Posterior vena cava (tissue), 2 donors: ENCODE measurements around the gene MYOCOS. TPM values are rescaled to one million over a fixed set of nuclear protein-coding genes. Genes with fewer than 3 reads are reported as not detected.
"Not testable (repeated sequence)": the region's sequence is repeated elsewhere in the genome, so short reads cannot be mapped to it uniquely, and the experiment has no call there.

Experiments used
- DNase-seq: peaks from one replicate; pipeline ENCODE4 v3.0.0-alpha.2; 2020; ENCODE audit warnings: low spot score
- intact Hi-C, 2 donors: fragments of 100-400 bp; cut with DNase I; formaldehyde crosslinking; loops; one replicate each; pipeline versions ENCODE4 v1.14.1 to v1.14.2; 2022 to 2023
- long read RNA-seq, 2 donors: library from polyadenylated mRNA; unstranded; transcript quantifications; one replicate each; pipeline ENCODE4 v2.0.0, GENCODE V29; 2020 to 2021
- total RNA-seq, 2 donors: library from RNA; stranded (reverse); fragmentation: NEBNext Ultra II Directional; extraction: Animal tissue kit (Norgen Biotek cat#: 25700); gene quantifications; one replicate each; pipeline ENCODE4 v1.2.1, GENCODE V29; 2021
- donor health status: DM: yes; HTN: yes; CAD: no.
- donor health status: DM: yes; HTN: yes; CAD: no.

The MYOCOS gene
- total RNA-seq = not detected
- long read RNA-seq, donor 1 = 0 reads
- long read RNA-seq, donor 2 = 0 reads

DNA sequence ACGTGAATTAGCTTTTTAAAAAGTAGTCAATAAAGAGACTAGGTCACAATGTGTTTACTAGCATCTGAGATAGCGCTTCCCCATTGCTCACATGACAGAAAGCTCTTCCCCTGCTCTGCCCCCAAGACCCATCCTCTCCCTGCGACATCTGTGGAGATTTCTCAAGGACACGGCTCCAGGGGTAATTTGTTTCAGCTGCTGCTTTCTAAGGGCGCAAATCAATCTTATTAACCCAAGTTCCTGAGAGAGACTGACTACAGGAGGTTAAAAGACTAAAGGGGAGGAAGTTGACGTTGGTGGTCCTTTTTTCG is at the start of gene MYOCOS:
MYOCOS (plus strand) TSS at position 92 of the 311 bp plus-strand sequence. CDS start 1,641 bp downstream, outside the sequence.
- no peak for DNase-seq
- intact Hi-C loops = no loop called here

DNA sequence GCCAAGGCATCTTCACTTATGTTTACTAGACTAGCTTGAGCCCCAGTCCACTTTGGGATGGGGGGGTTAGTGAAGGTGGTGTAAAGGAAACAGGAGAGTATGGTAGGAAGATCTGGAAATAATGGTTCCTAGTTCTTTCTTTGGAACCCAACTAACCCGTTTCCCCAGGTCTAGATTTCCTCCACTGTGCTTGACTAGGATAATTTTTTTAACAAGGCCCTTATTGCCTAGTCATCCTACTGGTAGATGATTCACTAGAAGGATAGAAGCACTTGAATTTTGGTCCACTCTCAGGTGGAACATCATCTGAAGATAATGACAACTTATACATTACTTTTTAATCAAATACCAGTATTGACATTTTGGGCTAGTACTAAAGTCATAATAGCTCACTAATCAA is 45.9 kb upstream of the MYOCOS start:
- no peak for DNase-seq
- intact Hi-C loops = no loop called here

DNA sequence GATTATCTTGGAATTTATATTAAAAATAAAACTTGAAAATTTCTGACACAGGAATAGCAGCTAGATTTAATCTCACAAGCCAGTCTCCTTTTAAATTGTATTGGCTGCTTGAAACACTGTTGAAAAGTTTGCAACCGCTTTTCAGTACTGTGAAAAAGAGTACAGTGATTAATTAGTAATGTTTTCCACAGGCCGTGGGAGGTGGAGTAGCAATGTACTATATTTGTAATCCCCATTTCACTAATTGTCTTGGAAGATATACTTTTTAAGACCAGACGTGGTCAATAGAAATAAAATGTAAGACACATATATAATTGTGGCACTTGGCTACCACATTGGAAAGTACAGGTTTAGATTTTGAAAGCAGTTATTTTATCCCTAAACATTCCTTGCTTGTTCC is 40.8 kb upstream of the MYOCOS start:
- intact Hi-C loops = no loop called here
- no peak for DNase-seq

DNA sequence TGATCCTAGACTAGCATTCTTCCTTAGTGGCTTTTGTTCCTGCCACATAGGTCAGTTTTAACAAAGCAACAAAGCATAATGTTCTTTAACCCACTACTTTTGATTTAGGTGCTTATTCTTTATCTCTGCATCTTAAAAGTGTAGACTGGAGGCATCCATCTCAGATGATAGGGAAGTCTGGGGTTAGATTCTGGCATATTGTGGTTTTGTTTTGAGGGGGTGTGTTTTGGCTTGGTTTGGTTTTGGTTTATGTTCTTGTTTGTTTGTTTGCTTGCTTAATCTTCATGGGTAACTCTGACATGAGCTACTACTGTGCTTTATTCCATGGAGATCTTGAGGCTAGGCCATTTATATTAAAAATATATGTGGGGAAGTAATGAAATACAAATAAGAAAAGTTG is 40.3 kb upstream of the MYOCOS start:
- intact Hi-C loops = no loop called here

GRCh38 chr1:171582589-171582988 is 39.5 kb upstream of the MYOCOS start:
- intact Hi-C loops = no loop called here
- no peak for DNase-seq

More for the DNA sequence above, 40.3 kb upstream of the MYOCOS start:
- no peak for DNase-seq

GRCh38 chr1:171583591-171584201 is 38.3 kb upstream of the MYOCOS start:
- intact Hi-C loops = no loop called here
- DNase-seq = no peak

GRCh38 chr1:171585715-171586114 is 36.3 kb upstream of the MYOCOS start:
- DNase-seq = no peak
- intact Hi-C loops = no loop called here

DNA sequence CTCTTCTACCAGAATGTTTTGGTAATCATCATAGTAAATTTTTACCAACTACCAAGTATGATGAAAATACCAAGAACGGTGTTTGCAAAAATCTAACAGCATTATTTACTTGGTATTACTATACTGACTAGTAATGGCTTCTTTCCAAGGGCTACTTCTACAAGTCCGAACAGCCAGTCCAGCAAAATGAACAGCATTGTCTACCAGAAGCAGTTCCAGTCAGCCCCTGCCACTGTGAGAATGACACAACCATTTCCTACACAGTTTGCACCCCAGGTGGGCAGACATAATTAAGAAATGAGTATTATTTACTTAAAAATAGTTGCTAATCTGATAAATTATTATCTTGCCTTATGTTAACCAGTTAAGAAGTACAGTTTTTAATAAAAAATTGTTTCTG is 33.8 kb upstream of the MYOCOS start:
- intact Hi-C loops = no loop called here
- no peak for DNase-seq

DNA sequence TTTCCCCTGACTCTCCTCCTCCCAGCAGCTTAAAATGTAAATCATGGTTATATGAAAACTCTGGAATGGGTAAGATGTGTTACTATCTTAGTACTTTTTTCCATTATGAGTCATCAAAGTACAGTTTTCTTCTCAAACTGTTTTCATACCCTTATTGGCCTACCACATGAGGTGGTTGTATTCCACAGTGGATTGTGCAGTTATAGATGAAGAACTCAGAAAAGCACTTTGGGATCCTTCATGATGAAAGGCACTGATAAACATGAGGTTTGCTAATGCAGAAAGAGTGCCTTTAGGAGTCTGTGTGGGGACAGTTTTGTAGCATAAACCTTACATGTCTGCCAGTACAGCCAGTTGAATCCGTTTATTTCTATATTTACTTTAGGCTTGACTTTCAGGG is 32.0 kb upstream of the MYOCOS start:
- intact Hi-C loops = no loop called here
- DNase-seq = no peak

DNA sequence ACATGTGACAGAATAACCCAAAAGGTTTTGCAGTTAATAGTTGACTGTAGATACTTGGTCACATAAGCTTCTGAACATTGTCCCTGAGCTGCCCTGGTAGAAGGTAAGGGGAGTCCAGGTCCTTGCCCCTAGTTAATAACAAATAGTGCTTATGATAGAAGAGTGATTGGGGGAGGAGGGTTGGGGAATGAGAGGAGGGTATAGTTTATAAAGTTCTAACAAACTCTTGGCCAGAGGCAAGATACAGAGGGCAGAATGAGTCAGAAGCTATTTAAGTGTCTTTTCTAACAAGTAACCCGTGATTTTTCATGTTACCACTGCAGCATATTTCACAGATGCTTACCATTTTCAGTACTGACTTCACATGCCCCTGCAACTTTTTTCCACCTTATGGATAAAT is 26.7 kb upstream of the MYOCOS start:
- intact Hi-C loops = no loop called here
- no peak for DNase-seq

DNA sequence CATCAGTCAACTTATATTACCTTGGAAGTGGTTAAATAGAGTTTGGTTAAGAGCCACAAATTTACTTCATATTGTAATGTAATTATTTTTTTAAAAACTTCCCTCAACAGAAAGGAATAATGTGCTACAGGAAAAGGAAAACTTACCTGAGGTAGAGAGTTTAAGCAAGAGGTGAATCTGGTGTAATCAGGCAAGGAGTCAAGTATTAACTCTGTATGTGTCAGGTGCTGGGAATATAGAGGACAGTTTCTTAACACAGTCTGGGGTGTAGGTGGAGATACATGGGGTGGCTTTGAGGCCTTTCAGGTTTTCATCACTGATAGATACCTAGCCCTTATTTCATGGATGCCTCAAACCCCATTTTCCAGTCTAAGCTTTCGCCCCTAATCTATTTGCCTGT is 25.9 kb upstream of the MYOCOS start:
- no peak for DNase-seq
- intact Hi-C loops = no loop called here

- intact Hi-C loops = no loop called here
- DNase-seq = no peak
These were observed 25.3 kb upstream of the MYOCOS start for GRCh38 chr1:171596705-171597104.

- intact Hi-C loops = no loop called here
- no peak for DNase-seq
These were observed 24.8 kb upstream of the MYOCOS start for GRCh38 chr1:171597203-171597602.

- DNase-seq, intact Hi-C loops: not testable (repeated sequence)
These were observed 21.7 kb upstream of the MYOCOS start for GRCh38 chr1:171600310-171600709.

DNA sequence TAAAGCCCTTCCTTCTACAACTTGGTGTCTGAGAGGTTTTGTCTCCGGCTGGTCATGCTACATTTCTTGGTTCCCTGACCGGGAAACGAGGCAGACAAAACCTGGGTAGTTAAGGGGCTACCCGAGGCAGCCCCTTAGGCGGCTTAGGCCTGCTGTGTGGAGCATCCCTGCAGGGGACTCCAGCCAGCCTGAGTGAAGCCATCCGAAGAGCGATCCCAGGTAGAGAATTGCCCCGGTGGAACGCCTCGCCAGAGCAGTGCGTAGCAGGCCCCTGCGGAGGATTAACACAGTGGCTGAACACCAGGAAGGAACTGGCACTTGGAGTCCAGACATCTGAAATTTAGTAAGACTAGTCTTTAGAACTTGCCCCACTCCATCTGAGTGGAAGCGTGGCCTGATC is 21.2 kb upstream of the MYOCOS start:
- no peak for DNase-seq
- intact Hi-C loops = no loop called here

DNA sequence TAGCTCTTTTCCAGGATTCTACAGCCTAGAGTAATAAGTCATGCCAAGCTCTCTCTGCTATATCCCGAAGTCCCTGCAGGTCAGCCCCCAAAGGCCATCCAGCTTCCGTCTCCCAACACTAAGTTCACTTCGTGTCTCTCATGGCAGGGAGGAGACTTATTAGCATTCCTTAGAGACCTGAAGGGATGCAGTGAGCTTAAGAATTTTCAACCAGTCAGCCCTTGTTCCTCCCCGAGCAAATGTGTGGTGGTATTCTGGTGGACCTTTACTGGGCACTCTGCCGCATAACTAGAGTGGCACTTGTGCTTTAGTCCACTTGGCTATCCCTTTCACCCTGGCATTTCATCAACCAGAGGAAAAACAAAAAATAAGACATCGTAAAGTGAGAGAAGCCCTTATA is 19.0 kb upstream of the MYOCOS start:
- intact Hi-C loops = not testable (repeated sequence)

DNA sequence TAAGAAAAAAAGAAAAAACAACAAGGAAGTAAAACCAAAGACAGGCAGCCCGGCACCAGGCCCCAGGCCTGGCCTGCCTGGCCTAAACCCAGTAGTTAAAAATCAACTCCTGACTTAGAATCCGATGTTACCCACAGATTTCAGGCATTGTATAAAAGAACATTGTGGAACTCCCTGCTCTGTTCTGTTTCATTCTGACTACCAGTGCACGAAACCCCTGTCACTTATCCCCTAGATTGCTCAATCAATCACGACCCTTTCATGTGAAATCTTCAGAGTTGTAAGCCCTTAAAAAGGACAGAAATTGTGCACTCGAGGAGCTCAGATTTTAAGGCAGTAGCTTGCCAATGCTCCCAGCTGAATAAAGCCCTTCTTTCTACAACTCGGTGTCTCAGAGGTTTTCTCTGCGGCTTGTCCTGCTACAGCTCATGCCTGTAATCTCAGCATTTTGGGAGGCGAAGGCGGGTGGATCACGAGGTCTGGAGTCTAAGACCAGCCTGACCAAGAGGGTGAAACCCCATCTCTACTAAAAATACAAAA is 15.6 kb upstream of the MYOCOS start:
- intact Hi-C loops = no loop called here
- DNase-seq = no peak

More for the DNA sequence above, 19.0 kb upstream of the MYOCOS start:
- not testable (repeated sequence) for DNase-seq

DNA sequence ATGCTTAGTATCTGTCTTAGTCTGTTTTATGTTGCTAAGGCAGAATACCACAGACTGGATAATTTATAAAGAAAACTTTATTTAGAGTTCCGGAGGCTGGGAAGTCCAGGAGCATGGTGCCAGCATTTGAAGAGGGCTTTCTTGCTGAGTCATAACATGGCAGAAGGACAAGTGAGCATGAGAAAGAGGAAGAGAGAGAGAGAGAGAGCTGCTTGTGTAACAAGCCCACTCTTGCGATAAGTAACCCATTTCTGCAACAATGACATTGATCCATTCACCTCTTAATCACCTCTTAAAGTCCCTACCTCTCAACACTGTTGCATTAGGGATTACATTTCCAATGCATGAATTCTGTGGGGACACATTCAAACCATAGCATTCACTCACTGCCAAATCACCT is 11.7 kb upstream of the MYOCOS start:
- no peak for DNase-seq
- intact Hi-C loops = no loop called here

- no peak for DNase-seq
- intact Hi-C loops = no loop called here
These were observed 10.7 kb upstream of the MYOCOS start for GRCh38 chr1:171611306-171611705.

GRCh38 chr1:171613282-171613681 is 8.8 kb upstream of the MYOCOS start:
- DNase-seq = no peak
- intact Hi-C loops = no loop called here

GRCh38 chr1:171615122-171615906 is 6.7 kb upstream of the MYOCOS start:
- DNase-seq, intact Hi-C loops: not testable (repeated sequence)
